ENCODE results near the gene MORC1.

DNA sequence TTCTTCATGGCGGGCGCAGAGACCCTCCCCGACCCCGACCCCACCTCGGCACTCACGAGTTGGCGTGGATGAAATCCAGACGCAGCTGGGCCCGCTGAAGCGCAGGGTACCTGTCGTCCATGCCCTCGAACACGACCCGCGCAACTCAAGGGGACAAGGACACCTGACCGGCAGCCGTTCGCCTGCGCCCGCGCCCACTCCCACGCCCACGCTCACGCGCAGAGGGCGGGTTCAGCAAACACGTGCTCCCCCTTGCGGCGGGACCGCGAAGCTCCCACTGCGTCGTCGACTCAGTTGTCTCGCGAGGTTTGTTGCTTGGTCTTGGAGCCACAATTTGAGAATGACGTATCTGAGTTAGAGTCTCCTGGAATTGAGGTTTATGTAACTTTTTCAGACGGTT, at the start of gene MORC1:
- no peak for TF ChIP-seq CTCF (IDR thresholded peaks at IDR 0.05)
- no peak for TF ChIP-seq POLR2A (IDR thresholded peaks at IDR 0.05)
- no peak for TF ChIP-seq EP300 (IDR thresholded peaks at IDR 0.05)

Measured in tibial nerve (tissue), 4 donors.